GM18517 (cell line): Measurements from ENCODE around the gene GOLGA2.

ENCODE experiments used
- ATAC-seq: cut with Tn5 transposase; IDR thresholded peaks from one replicate; pipeline ENCODE4 v1.9.1; 2021; ENCODE audit warnings: mild to moderate bottlenecking, moderate library complexity; ENCODE audit not compliant: unreplicated experiment

Gene GOLGA2

GRCh38 chr9:128260340-128260739, 15.5 kb downstream of the GOLGA2 start:
- no peak for ATAC-seq

DNA sequence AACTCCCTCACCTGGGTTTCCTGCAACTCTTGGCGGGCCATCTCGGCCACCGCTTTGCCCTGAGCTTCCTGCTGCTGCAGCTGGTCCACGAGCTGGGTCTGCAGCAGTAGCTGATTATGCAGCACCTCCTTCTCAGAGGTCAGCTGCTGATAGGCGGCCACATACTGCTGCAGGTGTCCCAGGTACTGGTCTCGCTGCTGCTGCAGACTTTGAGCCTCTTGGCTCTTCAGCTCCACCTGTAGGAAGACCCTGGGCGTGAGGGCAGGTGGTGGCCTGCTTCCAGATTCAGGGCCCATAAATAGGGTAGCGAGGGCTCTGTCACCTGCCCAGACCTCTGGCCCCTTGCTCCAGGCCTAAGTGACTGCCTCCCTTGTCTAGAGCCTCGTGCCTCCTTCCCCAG, 16.7 kb downstream of the GOLGA2 start:
- ATAC-seq = no peak

GRCh38 chr9:128258326-128258725, 17.5 kb downstream of the GOLGA2 start:
- ATAC-seq = no peak

- ATAC-seq = no peak
These were observed 17.9 kb downstream of the GOLGA2 start for GRCh38 chr9:128257907-128258306.

DNA sequence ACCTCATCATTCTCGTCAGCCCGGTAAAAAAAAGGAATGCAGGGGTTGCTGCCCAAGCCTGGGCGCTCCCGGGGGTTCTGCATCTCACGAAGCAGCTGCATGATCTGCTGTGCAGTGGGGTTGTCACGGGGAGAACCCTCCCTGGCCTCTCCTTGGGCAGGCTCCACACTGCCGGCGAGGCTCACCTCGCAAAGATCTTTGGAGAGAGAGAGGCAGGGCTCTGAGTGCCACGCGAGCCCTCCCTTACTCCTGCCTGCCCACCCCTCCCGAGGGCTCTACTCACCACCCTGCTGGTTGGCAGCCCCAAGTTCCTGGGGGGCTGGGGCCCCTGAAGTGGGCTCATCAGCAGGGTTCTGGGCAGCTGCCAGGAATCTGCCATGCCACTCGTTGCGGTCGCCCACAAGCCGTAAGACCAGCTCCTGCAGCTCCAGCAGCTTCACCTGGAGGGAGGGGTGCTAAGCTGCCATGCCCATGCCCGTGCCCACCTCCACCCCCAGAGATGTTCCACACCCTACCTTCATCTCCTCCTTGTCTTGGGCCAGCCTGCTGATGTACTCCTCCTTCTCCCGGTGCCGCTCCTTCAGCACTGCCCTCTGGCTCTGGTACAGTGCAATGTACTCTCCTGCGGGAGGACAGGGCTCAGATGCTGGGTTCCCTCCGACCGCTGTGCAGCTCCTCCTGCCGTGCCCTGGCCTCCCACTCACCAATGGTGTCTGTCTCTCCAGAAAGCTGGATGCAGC, 18.6 kb downstream of the GOLGA2 start:
- no peak for ATAC-seq

DNA sequence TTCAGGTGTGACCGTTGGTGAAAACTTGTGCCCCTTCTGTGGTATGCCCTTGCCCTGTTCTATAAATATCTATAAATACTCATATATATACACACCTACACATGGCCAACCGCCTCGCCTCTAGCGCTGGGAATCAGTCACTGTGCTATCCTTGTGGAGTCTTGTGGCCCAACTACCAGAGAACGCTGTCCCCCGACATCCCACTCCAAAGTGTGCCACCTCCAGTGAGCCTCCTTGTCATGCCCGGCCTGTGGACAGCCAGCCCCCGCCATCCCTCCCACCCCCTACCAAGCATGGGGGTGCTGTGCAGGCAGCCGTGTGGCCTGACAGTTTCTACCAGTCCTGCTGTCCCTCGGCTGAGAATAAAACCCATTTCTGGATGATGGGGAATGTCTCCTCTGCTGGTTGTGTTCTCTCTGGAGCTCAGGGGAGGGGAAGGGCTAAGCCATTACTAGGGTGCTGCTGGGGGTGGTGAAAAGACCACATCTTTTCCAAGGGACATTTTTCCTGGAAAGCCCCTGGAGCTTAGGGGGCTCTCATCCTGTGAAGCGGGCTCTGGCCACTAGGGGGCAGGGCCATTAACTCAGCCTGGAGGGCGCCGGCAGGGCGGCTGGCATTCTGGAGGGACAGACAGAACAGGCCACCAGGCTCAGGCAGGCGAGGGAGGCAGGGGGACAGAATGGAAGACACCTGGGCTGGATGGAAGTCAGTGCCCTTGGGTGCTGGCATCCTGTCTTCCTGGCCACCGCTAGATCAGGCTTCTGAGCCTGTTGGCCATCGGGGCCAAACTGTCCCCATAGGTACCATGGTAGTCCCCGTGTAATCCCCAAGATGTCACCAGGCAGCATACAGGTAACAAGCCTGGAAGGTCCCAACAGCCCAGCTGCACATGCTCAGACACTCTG, 20.7 kb downstream of the GOLGA2 start:
- no peak for ATAC-seq

DNA sequence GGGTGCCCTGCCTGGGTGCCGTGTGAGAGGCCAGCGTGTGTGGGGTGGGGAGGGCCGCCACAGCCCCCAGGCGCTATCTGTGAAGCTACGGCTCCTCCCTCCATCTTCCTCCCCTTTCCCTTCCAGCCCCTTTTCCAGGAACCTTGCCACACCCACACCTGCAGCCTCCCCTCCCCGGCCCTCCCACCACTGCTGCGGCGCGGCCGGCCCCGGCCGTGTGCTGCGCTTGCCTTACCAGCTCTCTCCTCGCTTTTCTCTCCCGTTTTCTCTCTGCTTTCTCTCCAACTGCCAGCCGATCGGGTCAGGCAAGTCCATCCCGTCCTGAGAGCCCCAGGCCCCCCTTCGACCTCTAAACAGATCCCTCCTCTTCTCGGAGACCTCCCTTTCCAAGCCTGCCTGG, 21.4 kb downstream of the GOLGA2 start:
- ATAC-seq = no peak

- ATAC-seq = no peak
These were observed 21.8 kb downstream of the GOLGA2 start for GRCh38 chr9:128253991-128254346.

GRCh38 chr9:128253140-128253990, 22.4 kb downstream of the GOLGA2 start:
- ATAC-seq = no peak

DNA sequence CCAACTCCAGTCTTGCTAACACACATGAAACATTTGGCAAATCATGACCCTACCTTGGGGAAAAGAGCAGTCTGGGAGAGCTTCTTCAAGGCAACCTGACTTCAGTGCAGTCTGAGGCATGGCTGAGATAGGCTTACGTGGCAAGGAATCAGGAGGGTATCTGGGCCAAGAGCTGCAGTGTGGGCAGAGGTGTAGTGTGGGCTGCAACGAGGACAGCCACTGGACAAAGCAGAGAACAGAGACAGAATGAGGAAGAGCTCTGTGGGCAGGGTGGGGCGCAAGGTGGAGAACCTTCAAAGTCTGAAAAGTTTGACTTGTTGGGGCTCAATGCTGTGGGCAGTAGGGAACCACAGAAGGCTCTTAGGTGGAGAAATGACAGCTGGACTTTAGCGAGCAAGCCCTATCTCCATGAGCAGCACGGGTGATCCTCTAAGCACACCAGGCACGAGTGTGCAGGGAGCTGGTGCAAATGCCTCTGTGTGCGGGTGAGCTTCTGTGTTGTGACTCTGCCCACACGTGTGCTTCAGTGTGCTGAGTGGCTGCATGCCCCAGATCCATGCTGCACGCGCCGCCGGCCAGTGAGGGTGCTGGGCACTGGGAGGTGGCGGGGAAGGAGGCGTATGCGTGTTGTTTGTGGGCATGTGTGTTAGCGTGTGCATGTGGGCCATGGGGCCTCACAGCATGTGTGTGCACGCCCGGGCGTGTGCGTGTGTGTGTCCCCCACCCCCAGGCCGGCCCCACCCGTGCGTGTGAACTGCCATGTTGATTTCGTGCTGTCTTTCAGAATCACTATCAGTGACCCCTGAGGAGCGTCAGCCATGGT, 23.3 kb downstream of the GOLGA2 start:
- no peak for ATAC-seq

DNA sequence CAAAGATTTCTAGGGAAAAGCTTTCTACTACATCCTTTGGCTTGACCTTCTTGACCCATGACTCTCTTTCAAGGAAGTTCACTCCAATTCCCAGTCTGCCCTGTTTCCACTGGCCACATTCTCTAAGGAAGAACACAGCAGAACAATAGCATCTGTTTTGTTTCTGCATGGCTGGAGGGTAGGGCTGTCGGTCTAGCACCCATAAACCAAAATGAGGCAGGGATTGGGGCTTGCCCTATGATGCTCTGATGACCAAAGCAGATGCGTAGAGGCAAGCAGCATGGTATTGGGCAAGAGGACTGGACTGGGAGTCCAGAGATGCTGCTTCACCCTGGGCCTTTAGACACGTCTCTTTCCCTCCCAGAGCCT, 24.1 kb downstream of the GOLGA2 start:
- ATAC-seq = no peak

DNA sequence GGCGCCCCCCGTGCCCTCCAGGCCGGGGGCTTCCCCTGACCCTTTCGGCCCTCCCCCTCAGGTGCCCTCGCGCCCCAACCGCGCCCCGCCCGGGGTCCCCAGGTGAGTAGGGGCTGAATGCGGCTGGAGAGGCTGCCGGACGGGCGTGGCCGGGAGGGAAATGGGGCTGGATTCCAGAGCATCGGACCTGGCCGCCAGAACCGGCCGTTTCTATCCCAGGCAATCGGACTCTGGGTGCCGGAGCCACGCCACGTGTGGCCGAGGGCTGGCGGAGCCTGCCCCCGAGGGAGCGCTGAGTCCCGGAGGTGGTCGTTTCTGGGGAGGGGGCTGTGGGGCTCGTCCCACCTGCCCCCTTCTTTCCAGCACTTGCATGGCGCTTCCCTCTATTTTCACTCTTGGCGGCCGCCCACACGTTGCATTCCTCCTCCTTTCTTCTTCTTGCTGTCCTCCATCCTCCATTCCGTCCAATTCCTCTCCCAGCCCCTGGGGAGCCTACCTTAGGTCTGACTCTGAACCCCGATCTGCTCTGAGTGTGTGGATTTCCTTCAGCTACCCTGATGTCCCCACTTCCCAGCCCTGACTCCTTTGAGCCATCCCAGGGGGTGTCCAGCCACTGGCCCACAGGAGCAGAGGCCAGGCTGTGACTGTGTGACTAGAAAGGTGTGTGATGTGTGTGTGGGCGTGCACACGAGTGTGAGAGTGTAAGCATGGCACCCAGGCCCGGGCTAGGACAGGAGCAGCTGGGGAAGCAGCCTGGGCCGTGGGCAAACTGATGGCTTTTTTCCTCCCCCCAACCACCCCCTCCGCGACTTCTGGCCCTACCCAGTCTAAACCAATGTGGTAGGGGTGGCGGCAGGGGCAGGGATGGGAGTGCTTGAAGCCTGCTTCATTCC, 24.7 kb downstream of the GOLGA2 start:
- ATAC-seq = no peak

GRCh38 chr9:128249908-128250838, 25.6 kb downstream of the GOLGA2 start:
- ATAC-seq = peak; percentile 88

DNA sequence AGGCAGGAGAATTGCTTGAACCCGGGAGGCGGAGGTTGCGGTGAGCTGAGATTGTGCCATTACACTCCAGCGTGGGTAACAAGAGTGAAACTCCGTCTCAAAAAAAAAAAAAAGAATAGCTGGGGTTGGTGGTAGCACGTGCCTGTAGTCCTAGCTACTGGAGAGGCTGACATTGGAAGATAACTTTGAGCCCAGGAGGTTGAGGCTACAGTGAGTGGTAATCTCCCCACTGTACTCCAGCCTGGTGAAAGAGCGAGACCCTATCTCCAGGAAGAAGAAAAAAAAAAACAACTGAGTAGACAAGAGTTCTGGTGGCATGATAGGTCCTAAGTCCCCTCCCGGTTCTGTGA, 26.3 kb downstream of the GOLGA2 start:
- no peak for ATAC-seq

DNA sequence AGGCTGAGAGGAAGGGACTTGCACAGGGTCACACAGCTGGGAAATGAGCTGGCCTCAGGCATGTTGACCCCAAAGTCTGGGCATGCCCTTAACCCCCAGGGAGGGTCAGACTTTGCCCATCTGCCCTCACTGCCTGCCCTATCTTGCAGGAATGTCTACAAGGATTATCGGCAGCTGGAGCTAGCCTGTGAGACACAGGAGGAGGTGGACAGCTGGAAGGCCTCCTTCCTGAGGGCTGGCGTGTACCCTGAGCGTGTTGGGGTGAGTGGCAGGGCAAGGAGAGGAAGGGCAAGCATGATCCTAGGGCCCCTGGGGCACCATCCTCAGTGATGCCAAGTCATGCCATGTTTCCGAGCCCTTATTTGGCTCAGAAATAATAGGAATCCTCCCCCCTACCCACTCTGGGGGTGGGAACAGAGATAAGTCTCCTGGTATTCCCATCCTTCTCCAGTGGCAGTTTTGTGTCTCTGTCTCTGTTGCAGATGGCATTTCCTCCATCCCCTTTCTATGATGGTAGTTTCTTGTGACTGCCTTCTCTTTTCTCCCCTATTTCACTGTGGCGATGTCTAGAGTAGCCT, 28.5 kb downstream of the GOLGA2 start:
- no peak for ATAC-seq

- ATAC-seq = no peak
These were observed 29.3 kb downstream of the GOLGA2 start for GRCh38 chr9:128246471-128246870.

- ATAC-seq = no peak
These were observed 30.2 kb downstream of the GOLGA2 start for GRCh38 chr9:128245421-128246151.

DNA sequence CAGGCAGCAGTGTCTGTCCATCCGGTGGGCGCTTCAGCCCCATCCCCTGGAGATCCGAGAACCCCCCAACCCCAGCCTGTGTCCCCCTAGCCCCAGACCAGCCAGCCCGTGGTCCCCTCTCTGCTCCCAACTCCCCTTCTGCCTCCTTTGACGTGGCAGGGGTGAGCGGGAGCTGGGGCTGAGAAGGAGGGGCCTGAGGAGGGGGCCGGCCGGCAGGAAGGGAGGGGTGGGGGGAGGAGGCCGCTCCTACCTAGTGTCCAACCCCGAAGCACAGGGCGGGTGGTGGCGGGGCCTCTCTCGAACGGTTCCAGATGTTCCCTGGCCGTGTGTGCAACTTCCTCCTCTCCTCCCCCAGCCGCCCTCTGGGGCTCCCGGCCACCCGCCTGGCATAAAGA, 31.0 kb downstream of the GOLGA2 start:
- no peak for ATAC-seq
